Head of caudate nucleus (tissue), 42 donors: ENCODE measurements around the gene BHLHE40.

Source experiments
- DNase-seq, 42 donors: peaks; one replicate each; pipeline versions ENCODE4 v3.0.0 to v3.0.0-alpha.2; 2020 to 2021; ENCODE audit warnings: mixed read lengths in 7 of 42
- intact Hi-C: fragments of 100-400 bp; cut with DNase I; formaldehyde crosslinking; loops from one replicate; pipeline ENCODE4 v1.15.0; 2022

Gene BHLHE40

GRCh38 chr3:4994823-4995499, 15.7 kb downstream of the BHLHE40 start:
- intact Hi-C loops = no loop called here
- DNase-seq = peak in 29 of 42 donors; percentile 26 to 85 (median 62)

GRCh38 chr3:4995500-4996053, 16.3 kb downstream of the BHLHE40 start:
- intact Hi-C loops = no loop called here
- peak in 2 of 42 donors; percentile 5 to 24 for DNase-seq

GRCh38 chr3:4996223-4996765, 17.1 kb downstream of the BHLHE40 start:
- DNase-seq = peak in 1 of 42 donors; percentile 31
- intact Hi-C loops = no loop called here

- intact Hi-C loops = no loop called here
- DNase-seq = peak in 3 of 42 donors; percentile 2 to 4 (median 3)
These were observed 17.6 kb downstream of the BHLHE40 start for GRCh38 chr3:4996771-4997291.

- intact Hi-C loops = no loop called here
- no peak for DNase-seq
These were observed 18.7 kb downstream of the BHLHE40 start for GRCh38 chr3:4997946-4998345.

GRCh38 chr3:4999531-5000184, 20.4 kb downstream of the BHLHE40 start:
- no peak for DNase-seq
- intact Hi-C loops = no loop called here

GRCh38 chr3:5001135-5001534, 21.9 kb downstream of the BHLHE40 start:
- intact Hi-C loops = no loop called here
- DNase-seq = peak in 1 of 42 donors; percentile 12

- DNase-seq = no peak
- intact Hi-C loops = no loop called here
These were observed 22.6 kb downstream of the BHLHE40 start for GRCh38 chr3:5001805-5002173.

- intact Hi-C loops = no loop called here
These were observed 23.1 kb downstream of the BHLHE40 start for GRCh38 chr3:5002174-5002870.

GRCh38 chr3:5002871-5003247, 23.6 kb downstream of the BHLHE40 start:
- no peak for DNase-seq
- intact Hi-C loops = no loop called here

More at GRCh38 chr3:5002174-5002870, 23.1 kb downstream of the BHLHE40 start:
- DNase-seq = no peak

GRCh38 chr3:5004319-5005152, 25.3 kb downstream of the BHLHE40 start:
- intact Hi-C loops = no loop called here
- DNase-seq = peak in 1 of 42 donors; percentile 27

GRCh38 chr3:5005367-5005766, 26.1 kb downstream of the BHLHE40 start:
- intact Hi-C loops = no loop called here
- peak in 1 of 42 donors; percentile 19 for DNase-seq

- peak in 2 of 42 donors; percentile 26 to 47 for DNase-seq
- intact Hi-C loops = no loop called here
These were observed 27.5 kb downstream of the BHLHE40 start for GRCh38 chr3:5006755-5007202.

- DNase-seq = no peak
- intact Hi-C loops = no loop called here
These were observed 28.6 kb downstream of the BHLHE40 start for GRCh38 chr3:5007873-5008272.

GRCh38 chr3:5009506-5010109, 30.4 kb downstream of the BHLHE40 start:
- DNase-seq = no peak
- intact Hi-C loops = no loop called here

- intact Hi-C loops = no loop called here
These were observed 30.9 kb downstream of the BHLHE40 start for GRCh38 chr3:5010140-5010539.

GRCh38 chr3:5010706-5011554, 31.7 kb downstream of the BHLHE40 start:
- DNase-seq = no peak
- intact Hi-C loops = no loop called here

More at GRCh38 chr3:5010140-5010539, 30.9 kb downstream of the BHLHE40 start:
- DNase-seq = no peak
